Esophagus (tissue), 2 donors: Measurements from ENCODE around the gene ZNRF2. TPM values are rescaled to one million over a fixed set of nuclear protein-coding genes. Genes with fewer than 3 reads are reported as not detected.

Source experiments
- H3K27ac ChIP-seq, 2 donors: one replicate each; pipeline ENCODE4 v1.5.1; 2013; ENCODE audit warnings: low read depth in 2 of 2, mild to moderate bottlenecking in 2 of 2, inconsistent platforms in 1 of 2, low read length in 1 of 2, moderate library complexity in 1 of 2
- H3K27me3 ChIP-seq, 2 donors: one replicate each; pipeline ENCODE4 v1.6.1; 2013; ENCODE audit warnings: low read length in 2 of 2, control low read depth in 1 of 2, mild to moderate bottlenecking in 1 of 2; ENCODE audit not compliant: insufficient read depth in 2 of 2, control insufficient read depth in 1 of 2
- H3K36me3 ChIP-seq, 2 donors: one replicate each; pipeline ENCODE4 v1.6.1; 2013; ENCODE audit warnings: low read length in 1 of 2; ENCODE audit not compliant: control insufficient read depth in 2 of 2, insufficient read depth in 2 of 2
- H3K4me1 ChIP-seq, 2 donors: one replicate each; pipeline ENCODE4 v1.6.1; 2013; ENCODE audit warnings: low read length in 1 of 2; ENCODE audit not compliant: control insufficient read depth in 2 of 2, insufficient read depth in 2 of 2
- H3K4me3 ChIP-seq, 2 donors: one replicate each; pipeline ENCODE4 v1.5.1; 2013; ENCODE audit warnings: low read length in 2 of 2, mild to moderate bottlenecking in 2 of 2, low read depth in 1 of 2, moderate library complexity in 1 of 2
- H3K9me3 ChIP-seq, 2 donors: one replicate each; pipeline ENCODE4 v1.6.1; 2013; ENCODE audit warnings: mild to moderate bottlenecking in 2 of 2, low read depth in 1 of 2, low read length in 1 of 2, moderate library complexity in 1 of 2; ENCODE audit not compliant: control insufficient read depth in 2 of 2, insufficient read depth in 1 of 2
- WGBS, 2 donors: extraction: QIAGEN DNeasy Blood & Tissue Kit; methylation state at CpG; one replicate each; pipeline ENCODE4 v1.1.7; 2013; 5-methylcytosine and 5-hydroxymethylcytosine counted together
- polyA plus RNA-seq, 2 donors: library from polyadenylated mRNA; stranded (reverse); fragments of 200-250 nt; gene quantifications; one replicate each; pipeline ENCODE4 v1.2.3, GENCODE V29; 2013
- donor health status: healthy with polysubstance abuse.
- donor health status: Bipolar disorder and iron deficiency.

Gene ZNRF2
- polyA plus RNA-seq, 2 donors = 7.9 to 9.0 TPM

DNA sequence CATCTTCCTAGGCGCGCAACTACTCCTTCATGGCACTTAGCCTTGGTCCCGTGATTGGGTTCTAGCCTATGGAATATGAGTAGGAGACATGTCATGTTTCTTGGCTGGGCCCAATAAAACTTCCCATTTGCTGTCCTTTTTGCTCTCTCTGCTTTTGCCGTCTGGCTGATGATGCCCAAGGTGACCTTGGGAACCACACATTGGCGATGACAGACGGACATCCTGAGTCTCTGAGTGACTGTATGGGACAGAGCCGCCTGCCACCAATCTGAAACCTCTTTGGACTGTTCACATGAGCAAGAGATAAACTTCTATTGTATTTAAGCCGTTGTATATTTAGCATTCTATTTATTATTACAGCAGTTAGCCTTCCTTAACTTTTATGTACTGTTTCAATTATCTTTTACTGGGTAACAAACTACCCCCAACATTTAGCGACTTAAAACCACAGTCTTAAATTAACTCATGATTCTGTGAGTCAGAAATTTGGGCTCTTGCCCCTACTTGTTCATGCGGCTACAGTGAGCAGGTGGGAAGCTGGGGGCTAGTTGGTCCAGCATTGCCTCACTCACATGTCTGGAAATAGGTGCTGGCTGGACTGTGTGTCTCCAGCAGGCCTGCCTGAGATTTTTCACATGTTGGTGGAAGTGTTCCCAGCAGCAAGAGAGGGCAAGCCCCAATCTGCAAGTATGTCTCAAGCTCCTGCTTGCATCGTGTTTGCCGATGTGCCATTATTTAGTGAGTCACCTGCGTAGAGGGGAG, 122.4 kb downstream of the ZNRF2 start:
- Histone ChIP-seq H3K9me3 (no peaks in the 10 kb centered on the region), H3K27me3 (no peaks in the 10 kb centered on the region), H3K27ac (peak overlapping the region; percentile 28 to 31), H3K4me1 (peaks cover 0 to 4% of the 10 kb centered on the region in 2 donors), H3K36me3 (no peaks in the 10 kb centered on the region), H3K4me3 (no peak overlapping the region)
- 71 to 77% methylated on average over 13 of the region's 13 CpGs for WGBS, 2 donors

DNA sequence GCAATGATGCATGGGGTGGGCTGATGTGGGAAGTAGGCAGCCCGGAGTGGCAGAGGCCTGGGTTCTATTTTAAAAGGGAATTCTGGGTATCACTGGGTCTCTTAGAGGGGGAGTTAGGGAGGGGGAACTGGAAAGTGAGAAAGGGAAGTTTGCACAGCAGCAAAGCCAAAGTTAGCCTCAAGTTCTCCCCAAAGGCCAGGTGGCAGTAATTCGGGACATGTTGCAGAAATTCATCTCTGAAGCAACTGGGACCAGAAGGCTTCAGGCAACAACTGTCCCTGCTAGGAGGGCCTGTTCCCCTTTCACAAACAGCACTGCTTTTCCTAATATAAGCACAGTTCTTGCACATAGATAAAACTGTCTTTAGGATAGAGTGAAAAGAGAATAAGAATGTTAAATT, 126.8 kb downstream of the ZNRF2 start:
- no peaks in the 10 kb centered on the region for H3K36me3 ChIP-seq
- H3K4me1 ChIP-seq = peaks cover 0 to 2% of the 10 kb centered on the region in 2 donors
- H3K9me3 ChIP-seq = no peaks in the 10 kb centered on the region
- WGBS, 2 donors = 87 to 93% methylated on average over 2 of the region's 2 CpGs
- H3K27me3 ChIP-seq = no peaks in the 10 kb centered on the region
- no peak overlapping the region for H3K27ac ChIP-seq
- H3K4me3 ChIP-seq = no peak overlapping the region

DNA sequence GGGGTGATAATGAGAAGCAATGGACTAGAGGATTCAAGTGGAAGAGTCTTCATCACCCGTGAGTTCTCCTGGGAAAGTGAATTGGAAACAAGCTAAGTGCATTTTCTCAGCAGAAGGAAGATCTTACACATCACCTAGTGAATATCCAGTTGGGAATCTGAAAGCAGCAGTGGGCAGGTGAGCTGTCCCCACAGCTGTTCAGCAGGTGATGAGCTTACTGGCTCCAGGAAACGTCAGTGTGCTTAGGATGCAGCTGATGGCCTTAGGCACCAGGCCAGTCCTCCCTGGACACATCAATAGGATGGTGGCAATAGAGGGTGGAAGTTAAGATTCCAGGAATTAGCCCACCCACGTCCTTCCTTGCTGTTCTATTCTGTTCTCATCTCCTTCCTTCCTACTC, 127.5 kb downstream of the ZNRF2 start:
- WGBS, 2 donors = 70 to 73% methylated on average over 3 of the region's 3 CpGs
- no peaks in the 10 kb centered on the region for H3K36me3 ChIP-seq
- peaks cover 0 to 2% of the 10 kb centered on the region in 2 donors for H3K4me1 ChIP-seq
- no peaks in the 10 kb centered on the region for H3K27me3 ChIP-seq
- H3K27ac ChIP-seq = no peak overlapping the region
- no peak overlapping the region for H3K4me3 ChIP-seq
- H3K9me3 ChIP-seq = no peaks in the 10 kb centered on the region

DNA sequence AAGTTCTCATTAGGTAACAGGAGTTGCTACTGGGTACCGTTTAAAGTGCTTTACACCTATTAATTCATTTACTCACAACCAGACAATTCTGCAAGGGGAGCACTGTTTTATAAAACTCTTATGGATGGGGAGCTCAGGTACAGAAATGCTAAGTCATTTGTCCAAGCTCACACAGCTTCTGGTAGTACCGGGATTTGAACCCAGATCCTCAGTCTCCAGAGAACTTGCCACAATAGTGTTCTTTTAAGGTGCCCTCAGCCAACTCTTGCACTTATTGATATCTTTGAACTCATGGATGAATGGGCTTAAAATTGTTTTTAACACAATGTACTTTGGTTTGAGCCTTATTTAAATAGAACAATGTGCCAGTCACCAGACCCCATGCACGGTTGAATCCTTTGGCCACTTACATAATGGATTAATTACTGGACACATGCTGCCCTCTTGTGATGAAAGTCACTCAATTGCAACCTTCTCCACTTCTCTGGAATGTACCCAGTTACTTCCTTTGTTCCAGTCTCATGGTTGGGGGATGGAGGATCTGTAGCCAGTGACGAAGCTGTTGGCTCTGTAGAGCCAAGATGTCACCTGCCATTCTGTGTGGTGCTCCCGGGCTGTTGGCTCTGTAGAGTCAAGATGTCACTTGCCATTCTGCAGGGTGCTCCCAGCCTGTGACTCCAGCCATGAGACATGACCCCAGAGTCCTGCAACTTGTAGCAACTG, 128.5 kb downstream of the ZNRF2 start:
- Histone ChIP-seq H3K9me3 (no peaks in the 10 kb centered on the region), H3K4me1 (no peaks in the 10 kb centered on the region), H3K27me3 (no peaks in the 10 kb centered on the region), H3K4me3 (no peak overlapping the region), H3K36me3 (no peaks in the 10 kb centered on the region), H3K27ac (peak overlapping the region in 1 of 2 donors; percentile 9)
- 53 to 55% methylated on average over 5 of the region's 5 CpGs for WGBS, 2 donors

DNA sequence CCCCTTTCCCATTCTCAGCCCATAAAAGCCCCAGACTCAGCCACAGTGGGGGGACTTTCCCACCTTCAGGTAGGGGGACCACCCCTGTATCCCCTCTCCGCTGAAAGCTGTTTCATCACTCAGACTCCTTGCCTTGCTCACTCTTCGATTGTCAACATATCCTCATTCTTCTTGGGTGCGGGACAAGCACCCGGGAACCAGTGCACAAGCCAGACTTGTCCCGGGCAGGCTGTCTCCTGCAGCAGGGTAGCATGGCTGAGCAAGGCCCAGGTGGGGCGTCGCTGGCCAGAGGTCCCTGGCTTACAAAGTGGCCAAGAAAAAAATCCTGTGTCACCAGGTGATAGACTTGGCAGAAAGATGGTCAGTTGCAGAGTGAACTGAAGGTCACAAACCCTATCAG, 129.5 kb downstream of the ZNRF2 start:
- H3K27me3 ChIP-seq = no peaks in the 10 kb centered on the region
- no peaks in the 10 kb centered on the region for H3K9me3 ChIP-seq
- 94 to 96% methylated on average over 7 of the region's 7 CpGs for WGBS, 2 donors

More for the DNA sequence above, 129.5 kb downstream of the ZNRF2 start:
- Histone ChIP-seq H3K36me3 (no peaks in the 10 kb centered on the region), H3K4me3 (no peak overlapping the region), H3K27ac (no peak overlapping the region), H3K4me1 (no peaks in the 10 kb centered on the region)

Other genes with a start within 250 kb of the ZNRF2 start
- gene MTURN, start 149.6 kb upstream of the ZNRF2 start, polyA plus RNA-seq = 1 to 10 TPM; 7.7 to 9.9 TPM
- 1 to 10 TPM; 5.0 to 6.1 TPM for gene NOD1, start 194.2 kb downstream of the ZNRF2 start, polyA plus RNA-seq
- 10 to 100 TPM; 88.5 to 96.2 TPM for gene GGCT, start 220.2 kb downstream of the ZNRF2 start, polyA plus RNA-seq